Naive thymus-derived CD4-positive, alpha-beta T cell (primary cell): ENCODE measurements around the gene LINGO1. TPM values are rescaled to one million over a fixed set of nuclear protein-coding genes. Genes with fewer than 3 reads are reported as not detected.
A peak's percentile ranks its signal among the peaks of the same experiment; 100 is the strongest.

Source experiments
- ATAC-seq: fragments of 150-1000 bp; cut with Tn5 transposase; 2 replicates; pipeline ENCODE4 v1.10.0; 2021; ENCODE audit warnings: mild to moderate bottlenecking, moderate library complexity
- CTCF ChIA-PET: fragments of 350-600 bp; sonication (Branson Sonifier 250); formaldehyde crosslinking; loops from one replicate; lab custom pipeline; 2021; ENCODE audit warnings: antibody characterized with exemption; lab: Charles Lee
- POLR2A ChIA-PET: fragments of 350-600 bp; sonication (Branson Sonifier 250); formaldehyde crosslinking; loops from one replicate; lab custom pipeline; 2021; ENCODE audit warnings: antibody characterized with exemption, inconsistent platforms; lab: Charles Lee
- DNase-seq, 9 donors: peaks; one replicate each; pipeline versions ENCODE4 v3.0.0 to v3.0.0-alpha.2; 2020 to 2022; ENCODE audit warnings: mixed read lengths in 1 of 9
- H3K27ac ChIP-seq: one replicate; pipeline ENCODE4 v1.7.0; 2013; ENCODE audit warnings: mild to moderate bottlenecking, low read depth, low read length, moderate library complexity
- H3K27me3 ChIP-seq, 2 donors: one replicate each; pipeline ENCODE4 v1.7.0; 2013; ENCODE audit warnings: low read length in 2 of 2, mild to moderate bottlenecking in 2 of 2, moderate library complexity in 2 of 2; ENCODE audit not compliant: control insufficient read depth in 2 of 2, insufficient read depth in 2 of 2
- H3K36me3 ChIP-seq, 3 experiments: 1 replicate in 2 of 3; 2 replicates in 1 of 3; pipeline ENCODE4 v1.7.0; 2013; ENCODE audit warnings: low read length in 3 of 3, mild to moderate bottlenecking in 3 of 3, moderate library complexity in 1 of 3; ENCODE audit not compliant: insufficient read depth in 3 of 3, control insufficient read depth in 2 of 3
- H3K4me1 ChIP-seq, 2 donors: one replicate each; pipeline ENCODE4 v1.7.0; 2013; ENCODE audit warnings: low read length in 2 of 2, mild to moderate bottlenecking in 2 of 2, moderate library complexity in 1 of 2; ENCODE audit not compliant: control insufficient read depth in 2 of 2, insufficient read depth in 2 of 2
- H3K4me3 ChIP-seq: 2 replicates; pipeline ENCODE4 v1.7.0; 2013; ENCODE audit warnings: mild to moderate bottlenecking, low read length
- H3K9me3 ChIP-seq, 3 experiments: 1 replicate in 2 of 3; 2 replicates in 1 of 3; pipeline ENCODE4 v1.7.0; 2013; ENCODE audit warnings: low read length in 3 of 3; ENCODE audit not compliant: control insufficient read depth in 2 of 3
- H3K27ac Mint-ChIP-seq, 9 donors: one replicate each; pipeline ENCODE4 v1.8.0; 2020 to 2022; ENCODE audit warnings: mixed read lengths in 9 of 9, mild to moderate bottlenecking in 8 of 9, moderate library complexity in 5 of 9, inconsistent platforms in 2 of 9
- H3K27me3 Mint-ChIP-seq, 5 donors: one replicate each; pipeline ENCODE4 v1.8.0; 2021 to 2022; ENCODE audit warnings: mixed read lengths in 5 of 5, mild to moderate bottlenecking in 1 of 5
- H3K36me3 Mint-ChIP-seq, 5 donors: one replicate each; pipeline ENCODE4 v1.8.0; 2020 to 2022; ENCODE audit warnings: mixed read lengths in 5 of 5, mild to moderate bottlenecking in 3 of 5, inconsistent platforms in 1 of 5
- H3K4me1 Mint-ChIP-seq, 7 donors: one replicate each; pipeline ENCODE4 v1.8.0; 2020 to 2022; ENCODE audit warnings: mixed read lengths in 7 of 7, mild to moderate bottlenecking in 3 of 7, inconsistent platforms in 1 of 7
- H3K4me3 Mint-ChIP-seq, 10 donors: one replicate each; pipeline ENCODE4 v1.8.0; 2020 to 2022; ENCODE audit warnings: mild to moderate bottlenecking in 10 of 10, mixed read lengths in 10 of 10, moderate library complexity in 6 of 10, inconsistent platforms in 2 of 10
- H3K9me3 Mint-ChIP-seq, 11 donors: one replicate each; pipeline ENCODE4 v1.8.0; 2020 to 2022; ENCODE audit warnings: mixed read lengths in 11 of 11, mild to moderate bottlenecking in 4 of 11, inconsistent platforms in 1 of 11, moderate library complexity in 1 of 11
- intact Hi-C, 2 donors: fragments of 100-400 bp; cut with micrococcal nuclease; formaldehyde crosslinking; loops; one replicate each; pipeline ENCODE4 v1.15.1; 2023
- polyA plus RNA-seq, 2 donors: library from polyadenylated mRNA; unstranded; fragments of 300-500 nt; fragmentation: Illumina TruSeq; gene quantifications; one replicate each; pipeline ENCODE4 v1.2.3, GENCODE V29; 2021
- total RNA-seq, 6 experiments: library from RNA in 5 of 6; stranded (reverse) in 5 of 6; gene quantifications; 1 replicate in 5 of 6; 2 replicates in 1 of 6; pipeline ENCODE4 v1.2.3 and lab custom pipeline; 2021 to 2026

Gene LINGO1
- total and polyA plus RNA-seq, 7 experiments from 2014 or later = not detected

- no peaks in the 10 kb centered on the region for H3K36me3 ChIP-seq
- H3K36me3 Mint-ChIP-seq = peaks cover 0 to 1% (median 0%) of the 10 kb centered on the region in 5 donors
- H3K4me1 Mint-ChIP-seq = peaks cover 6 to 20% (median 13%) of the 10 kb centered on the region in 7 donors
- ChIA-PET CTCF (no interaction called here), POLR2A (no interaction called here)
- H3K4me1 ChIP-seq = peaks cover 0 to 9% of the 10 kb centered on the region in 2 donors
- peak overlapping the region; percentile 20 to 84 (median 70) for H3K4me3 Mint-ChIP-seq
- H3K9me3 Mint-ChIP-seq = no peaks in the 10 kb centered on the region
- ATAC-seq (peak; percentile 86), DNase-seq (peak in 7 of 9 donors; percentile 6 to 77 (median 19))
- H3K4me3 ChIP-seq = no peak overlapping the region
- no peak overlapping the region for H3K27ac ChIP-seq
- no peak overlapping the region for H3K27ac Mint-ChIP-seq
- intact Hi-C loops = loop anchor here in 1 of 2 donors (5.0 kb wide), 1 partner anchor 244 kb away; no protein-coding TSS in a partner anchor
- peaks cover 28 to 61% (median 45%) of the 10 kb centered on the region in 5 donors for H3K27me3 Mint-ChIP-seq
- H3K27me3 ChIP-seq = peaks cover 0 to 18% of the 10 kb centered on the region in 2 donors
- H3K9me3 ChIP-seq = no peaks in the 10 kb centered on the region
These were observed 611 bp upstream of the LINGO1 start for GRCh38 chr15:77633134-77633912.

GRCh38 chr15:77631745-77632533 is 773 bp downstream of the LINGO1 start:
- peak overlapping the region in 3 of 10 donors; percentile 35 to 76 (median 36) for H3K4me3 Mint-ChIP-seq
- no peak for ATAC-seq
- Histone ChIP-seq H3K9me3 (no peaks in the 10 kb centered on the region), H3K27me3 (peaks cover 0 to 18% of the 10 kb centered on the region in 2 donors), H3K27ac (no peak overlapping the region), H3K4me3 (no peak overlapping the region), H3K36me3 (no peaks in the 10 kb centered on the region), H3K4me1 (peaks cover 0 to 9% of the 10 kb centered on the region in 2 donors)
- CTCF ChIA-PET = no interaction called here
- intact Hi-C loops = loop anchor here in 1 of 2 donors (5.0 kb wide), 1 partner anchor 245 kb away; no protein-coding TSS in a partner anchor
- H3K27ac Mint-ChIP-seq = no peak overlapping the region
- H3K9me3 Mint-ChIP-seq = no peaks in the 10 kb centered on the region
- POLR2A ChIA-PET = no interaction called here
- no peak for DNase-seq
- H3K27me3 Mint-ChIP-seq = peaks cover 18 to 61% (median 41%) of the 10 kb centered on the region in 5 donors
- H3K4me1 Mint-ChIP-seq = peaks cover 6 to 20% (median 13%) of the 10 kb centered on the region in 7 donors
- peaks cover 0 to 1% (median 0%) of the 10 kb centered on the region in 5 donors for H3K36me3 Mint-ChIP-seq

GRCh38 chr15:77630956-77631744 is 1.6 kb downstream of the LINGO1 start:
- Histone ChIP-seq H3K4me3 (no peak overlapping the region), H3K27ac (no peak overlapping the region), H3K36me3 (no peaks in the 10 kb centered on the region), H3K27me3 (peaks cover 0 to 18% of the 10 kb centered on the region in 2 donors), H3K4me1 (peaks cover 0 to 9% of the 10 kb centered on the region in 2 donors), H3K9me3 (no peaks in the 10 kb centered on the region)
- Mint-ChIP-seq H3K4me3 (peak overlapping the region in 3 of 10 donors; percentile 6 to 76 (median 35)), H3K27ac (no peak overlapping the region), H3K27me3 (peaks cover 18 to 63% (median 41%) of the 10 kb centered on the region in 5 donors), H3K36me3 (peaks cover 0 to 1% (median 0%) of the 10 kb centered on the region in 5 donors), H3K4me1 (peaks cover 6 to 20% (median 13%) of the 10 kb centered on the region in 7 donors), H3K9me3 (no peaks in the 10 kb centered on the region)
- intact Hi-C loops = loop anchor here in 1 of 2 donors (5.0 kb wide), 1 partner anchor 246 kb away; no protein-coding TSS in a partner anchor
- ATAC-seq (no peak), DNase-seq (no peak)
- CTCF ChIA-PET = no interaction called here
- POLR2A ChIA-PET = no interaction called here

GRCh38 chr15:77630056-77630455 is 2.7 kb downstream of the LINGO1 start:
- peaks cover 0 to 9% of the 10 kb centered on the region in 2 donors for H3K4me1 ChIP-seq
- no peak for ATAC-seq

GRCh38 chr15:77629070-77630030 is 3.4 kb downstream of the LINGO1 start:
- Histone ChIP-seq H3K4me3 (no peak overlapping the region), H3K9me3 (no peaks in the 10 kb centered on the region), H3K4me1 (peaks cover 0 to 9% of the 10 kb centered on the region in 2 donors), H3K36me3 (no peaks in the 10 kb centered on the region), H3K27me3 (peaks cover 0 to 17% of the 10 kb centered on the region in 2 donors), H3K27ac (no peak overlapping the region)
- peaks cover 9 to 49% (median 28%) of the 10 kb centered on the region in 5 donors for H3K27me3 Mint-ChIP-seq
- peaks cover 5 to 13% (median 8%) of the 10 kb centered on the region in 7 donors for H3K4me1 Mint-ChIP-seq
- H3K36me3 Mint-ChIP-seq = peaks cover 0 to 1% (median 0%) of the 10 kb centered on the region in 5 donors
- no peak overlapping the region for H3K27ac Mint-ChIP-seq
- ChIA-PET CTCF (no interaction called here), POLR2A (no interaction called here)
- intact Hi-C loops = loop anchor here in 1 of 2 donors (5.0 kb wide), 1 partner anchor 248 kb away; no protein-coding TSS in a partner anchor
- H3K9me3 Mint-ChIP-seq = no peaks in the 10 kb centered on the region
- DNase-seq (no peak), ATAC-seq (no peak)
- peak overlapping the region in 1 of 10 donors; percentile 47 for H3K4me3 Mint-ChIP-seq

More at GRCh38 chr15:77630056-77630455, 2.7 kb downstream of the LINGO1 start:
- Histone ChIP-seq H3K4me3 (no peak overlapping the region), H3K27me3 (peaks cover 0 to 18% of the 10 kb centered on the region in 2 donors), H3K36me3 (no peaks in the 10 kb centered on the region), H3K9me3 (no peaks in the 10 kb centered on the region), H3K27ac (no peak overlapping the region)
- ChIA-PET POLR2A (no interaction called here), CTCF (no interaction called here)
- Mint-ChIP-seq H3K27ac (no peak overlapping the region), H3K4me3 (peak overlapping the region in 1 of 10 donors; percentile 47), H3K27me3 (peaks cover 10 to 52% (median 31%) of the 10 kb centered on the region in 5 donors), H3K9me3 (no peaks in the 10 kb centered on the region), H3K36me3 (peaks cover 0 to 1% (median 0%) of the 10 kb centered on the region in 5 donors), H3K4me1 (peaks cover 6 to 14% (median 9%) of the 10 kb centered on the region in 7 donors)
- no peak for DNase-seq
- intact Hi-C loops = loop anchor here in 1 of 2 donors (5.0 kb wide), 1 partner anchor 247 kb away; no protein-coding TSS in a partner anchor
